ENCODE data around the gene VOPP1. TPM values are rescaled to one million over a fixed set of nuclear protein-coding genes. Genes with fewer than 3 reads are reported as not detected.

The VOPP1 gene
- total and polyA plus RNA-seq, 10 of the 15 experiments (the other 5 are each of a cell fraction or from before 2014, with no cell fraction given): 32.8 to 206 (median 129) TPM

DNA sequence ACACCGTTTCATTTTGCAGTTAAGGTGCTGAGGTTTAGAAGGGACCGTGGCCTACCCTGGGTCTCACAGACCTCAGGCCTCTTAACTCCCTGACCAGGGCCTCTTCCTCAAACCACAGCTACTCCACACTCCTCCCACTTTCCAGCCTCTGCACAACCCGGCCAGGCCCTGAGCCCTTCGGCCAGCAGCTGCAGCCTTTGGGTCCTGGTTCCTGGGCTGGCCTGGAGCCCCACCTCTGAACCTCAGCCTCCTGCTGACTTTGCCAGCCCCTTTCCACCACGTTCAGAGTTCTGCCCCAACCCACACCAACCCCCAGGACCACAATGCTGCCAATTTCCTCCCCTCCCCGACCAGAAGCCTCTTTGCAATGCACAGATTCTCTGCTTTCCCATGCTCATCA is 84.1 kb downstream of the VOPP1 start:
- TF ChIP-seq MYB (IDR thresholded peaks at IDR 0.05; ENCODE audit: borderline replicate concordance, low read depth, low read length) (no peak), BHLHE40 (IDR thresholded peaks at IDR 0.05; ENCODE audit: borderline replicate concordance in 1 of 2, low read depth in 2 of 2, low read length in 1 of 2) (no peak), TBL1XR1 (IDR thresholded peaks at IDR 0.05; ENCODE audit: low read depth, low read length) (no peak), HDAC6 (IDR thresholded peaks at IDR 0.05; ENCODE audit: unreplicated experiment) (no peak)
- TF ChIP-seq, protein P1, sequence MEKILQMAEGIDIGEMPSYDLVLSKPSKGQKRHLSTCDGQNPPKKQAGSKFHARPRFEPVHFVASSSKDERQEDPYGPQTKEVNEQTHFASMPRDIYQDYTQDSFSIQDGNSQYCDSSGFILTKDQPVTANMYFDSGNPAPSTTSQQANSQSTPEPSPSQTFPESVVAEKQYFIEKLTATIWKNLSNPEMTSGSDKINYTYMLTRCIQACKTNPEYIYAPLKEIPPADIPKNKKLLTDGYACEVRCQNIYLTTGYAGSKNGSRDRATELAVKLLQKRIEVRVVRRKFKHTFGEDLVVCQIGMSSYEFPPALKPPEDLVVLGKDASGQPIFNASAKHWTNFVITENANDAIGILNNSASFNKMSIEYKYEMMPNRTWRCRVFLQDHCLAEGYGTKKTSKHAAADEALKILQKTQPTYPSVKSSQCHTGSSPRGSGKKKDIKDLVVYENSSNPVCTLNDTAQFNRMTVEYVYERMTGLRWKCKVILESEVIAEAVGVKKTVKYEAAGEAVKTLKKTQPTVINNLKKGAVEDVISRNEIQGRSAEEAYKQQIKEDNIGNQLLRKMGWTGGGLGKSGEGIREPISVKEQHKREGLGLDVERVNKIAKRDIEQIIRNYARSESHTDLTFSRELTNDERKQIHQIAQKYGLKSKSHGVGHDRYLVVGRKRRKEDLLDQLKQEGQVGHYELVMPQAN (conservative IDR thresholded peaks at IDR 0.05): no peak
- TF ChIP-seq, protein P2, sequence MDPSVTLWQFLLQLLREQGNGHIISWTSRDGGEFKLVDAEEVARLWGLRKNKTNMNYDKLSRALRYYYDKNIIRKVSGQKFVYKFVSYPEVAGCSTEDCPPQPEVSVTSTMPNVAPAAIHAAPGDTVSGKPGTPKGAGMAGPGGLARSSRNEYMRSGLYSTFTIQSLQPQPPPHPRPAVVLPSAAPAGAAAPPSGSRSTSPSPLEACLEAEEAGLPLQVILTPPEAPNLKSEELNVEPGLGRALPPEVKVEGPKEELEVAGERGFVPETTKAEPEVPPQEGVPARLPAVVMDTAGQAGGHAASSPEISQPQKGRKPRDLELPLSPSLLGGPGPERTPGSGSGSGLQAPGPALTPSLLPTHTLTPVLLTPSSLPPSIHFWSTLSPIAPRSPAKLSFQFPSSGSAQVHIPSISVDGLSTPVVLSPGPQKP (IDR thresholded peaks at IDR 0.05; ENCODE audit: low read depth, low read length): no peak
- Histone ChIP-seq H2AFZ (ENCODE audit: control insufficient read depth, low read depth, low read length) (no peak overlapping the region), H3K9me3 (replicated peaks; ENCODE audit: control insufficient read depth, insufficient read depth, low read length) (no peaks in the 10 kb centered on the region), H3K9ac (ENCODE audit: control insufficient read depth, insufficient read depth, low read length) (no peak overlapping the region), H3K4me2 (ENCODE audit: control insufficient read depth, insufficient read depth) (no peak overlapping the region), H3K27ac (ENCODE audit: control insufficient read depth, insufficient read depth) (no peak overlapping the region), H4K20me1 (ENCODE audit: control insufficient read depth, insufficient read depth) (peaks cover 3% of the 10 kb centered on the region; the same call in 1 of the 2 replicates), H3K4me3 (no peak overlapping the region), H3K27me3 (replicated peaks in 1 of 2; ENCODE audit: control insufficient read depth in 2 of 2, insufficient read depth in 2 of 2, low read length in 1 of 2) (no peaks in the 10 kb centered on the region), H3K36me3 (ENCODE audit: control insufficient read depth in 2 of 2, insufficient read depth in 2 of 2, low read length in 1 of 2) (peaks cover 49 to 61% of the 10 kb centered on the region in 2 experiments), H3K4me1 (ENCODE audit: control insufficient read depth, insufficient read depth, low read length) (peaks cover 2% of the 10 kb centered on the region), H3K79me2 (ENCODE audit: control insufficient read depth, insufficient read depth, low read length) (peaks cover 4% of the 10 kb centered on the region)
- intact Hi-C loops (cut with micrococcal nuclease; ENCODE audit: unreplicated experiment) (no loop called here), in situ Hi-C loops (cut with MboI) (no loop called here)
- BruUV-seq (replicated peaks): no TSS peak
- WGBS (ENCODE audit: insufficient coverage, insufficient replicate concordance, low lambda C conversion rate, missing lambda C conversion rate): 69% methylated on average over 6 of the region's 6 CpGs
- ChIA-PET CTCF (interaction anchor here (1.5 kb wide), 1 partner anchor 21 kb away, joined by 3 read pairs; no protein-coding TSS in a partner anchor), RAD21 (ENCODE audit: unreplicated experiment) (no interaction called here), POLR2A (no interaction called here), SMC1A (ENCODE audit: uncharacterized antibody, unreplicated experiment) (interaction anchor here (1.4 kb wide), 1 partner anchor 46 kb away, joined by 6 read pairs; no protein-coding TSS in a partner anchor)
- ATAC-seq (no peak; the same call in 2 of the 3 replicates), DNase-seq (ENCODE audit: low read depth, low spot score) (no peak), FAIRE-seq (no peak)
